ENCODE measurements around the gene SNTG2. TPM values are rescaled to one million over a fixed set of nuclear protein-coding genes. Genes with fewer than 3 reads are reported as not detected.
"Not testable (repeated sequence)": the region's sequence is repeated elsewhere in the genome, so short reads cannot be mapped to it uniquely, and the experiment has no call there.

The SNTG2 gene
- total RNA-seq, 1 donor: 0.09 TPM

GRCh38 chr2:1227274-1227900 lies 276.7 kb downstream of the SNTG2 start:
- no peak for DNase-seq (ENCODE audit: low read depth)
- no peak for TF ChIP-seq CTCF (IDR thresholded peaks at IDR 0.05; ENCODE audit: insufficient read depth, low read length)
- no peak overlapping the region for H3K4me3 ChIP-seq (ENCODE audit: low read depth, low read length)

GRCh38 chr2:1229596-1229995 lies 278.9 kb downstream of the SNTG2 start:
- not testable (repeated sequence) for DNase-seq (ENCODE audit: low read depth)

GRCh38 chr2:1230155-1230893 lies 279.7 kb downstream of the SNTG2 start:
- no peak for DNase-seq (ENCODE audit: low read depth)
- no peak overlapping the region for H3K4me3 ChIP-seq (ENCODE audit: low read depth, low read length)
- TF ChIP-seq CTCF (IDR thresholded peaks at IDR 0.05; ENCODE audit: insufficient read depth, low read length): no peak

More at GRCh38 chr2:1229596-1229995, 278.9 kb downstream of the SNTG2 start:
- not testable (repeated sequence) for H3K4me3 ChIP-seq (ENCODE audit: low read depth, low read length)

GRCh38 chr2:1231466-1232063 lies 280.9 kb downstream of the SNTG2 start:
- no peak for DNase-seq (ENCODE audit: low read depth)
- no peak overlapping the region for H3K4me3 ChIP-seq (ENCODE audit: low read depth, low read length)
- TF ChIP-seq CTCF (IDR thresholded peaks at IDR 0.05; ENCODE audit: insufficient read depth, low read length): no peak

GRCh38 chr2:1233281-1233680 lies 282.6 kb downstream of the SNTG2 start:
- DNase-seq (ENCODE audit: low read depth): no peak
- no peak for TF ChIP-seq CTCF (IDR thresholded peaks at IDR 0.05; ENCODE audit: insufficient read depth, low read length)
- no peak overlapping the region for H3K4me3 ChIP-seq (ENCODE audit: low read depth, low read length)

- no peak for TF ChIP-seq CTCF (IDR thresholded peaks at IDR 0.05; ENCODE audit: insufficient read depth, low read length)
- H3K4me3 ChIP-seq (ENCODE audit: low read depth, low read length): no peak overlapping the region
- DNase-seq (ENCODE audit: low read depth): no peak
Measured at GRCh38 chr2:1234731-1235308, 284.2 kb downstream of the SNTG2 start.

GRCh38 chr2:1235806-1236205 lies 285.2 kb downstream of the SNTG2 start:
- DNase-seq (ENCODE audit: low read depth): no peak
- no peak overlapping the region for H3K4me3 ChIP-seq (ENCODE audit: low read depth, low read length)
- TF ChIP-seq CTCF (IDR thresholded peaks at IDR 0.05; ENCODE audit: insufficient read depth, low read length): no peak
